ENCODE results near the gene HHAT. TPM values are rescaled to one million over a fixed set of nuclear protein-coding genes. Genes with fewer than 3 reads are reported as not detected.

HHAT gene
- polyA plus RNA-seq, 1 donor (not counting 4 experiments of a cell fraction or from before 2014, with no cell fraction given): 3.8 TPM

DNA sequence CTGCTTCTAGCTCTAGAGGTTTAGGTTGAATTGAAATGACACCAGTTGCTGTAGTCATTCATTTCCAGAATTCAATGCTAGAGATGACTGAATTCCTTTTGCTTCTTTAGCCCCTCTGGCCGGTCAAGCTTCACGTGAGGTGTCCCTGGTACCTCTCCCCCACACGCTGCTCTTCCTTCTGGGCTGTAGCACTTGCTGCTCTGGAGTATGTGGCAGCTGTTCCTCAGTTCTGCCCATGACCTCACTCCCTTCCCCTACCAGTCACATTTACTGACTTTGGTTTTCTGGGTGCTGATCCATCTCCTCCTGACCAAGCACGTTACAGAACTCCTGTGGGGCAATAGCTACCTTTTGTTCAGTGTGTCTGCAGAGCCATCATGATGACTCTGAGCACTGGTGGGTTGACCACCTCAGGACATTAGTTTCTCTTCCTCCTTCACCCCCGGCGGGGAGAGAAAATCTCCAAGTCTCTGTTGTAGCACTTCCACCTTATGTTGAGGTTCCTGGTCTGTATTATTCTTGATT is 128.1 kb downstream of the HHAT start:
- Histone ChIP-seq H3K27ac (ENCODE audit: control insufficient read depth, insufficient read depth, low read length) (no peak overlapping the region), H3K4me1 (ENCODE audit: control insufficient read depth, extremely low read depth, insufficient read depth, low read length) (no peaks in the 10 kb centered on the region), H3K27me3 (ENCODE audit: control insufficient read depth, extremely low read depth, insufficient read depth, low read length) (no peaks in the 10 kb centered on the region), H3K9me1 (ENCODE audit: control insufficient read depth, extremely low read depth, insufficient read depth, low read length) (no peaks in the 10 kb centered on the region), H3K36me3 (ENCODE audit: control insufficient read depth in 2 of 2, extremely low read depth in 1 of 2, insufficient read depth in 2 of 2, low read length in 2 of 2) (no peaks in the 10 kb centered on the region), H3K9ac (ENCODE audit: control insufficient read depth, extremely low read depth, insufficient read depth, low read length) (no peak overlapping the region), H3K9me3 (ENCODE audit: control insufficient read depth, low read depth, low read length) (no peaks in the 10 kb centered on the region), H2AFZ (ENCODE audit: control insufficient read depth, low read length) (no peak overlapping the region), H3K4me3 (ENCODE audit: control insufficient read depth in 2 of 3, extremely low read depth in 1 of 3, insufficient read depth in 2 of 3, low read depth in 1 of 3, low read length in 3 of 3) (no peak overlapping the region), H4K20me1 (ENCODE audit: control insufficient read depth, extremely low read depth, insufficient read depth, low read length) (no peaks in the 10 kb centered on the region), H3K79me2 (ENCODE audit: control insufficient read depth, insufficient read depth, low read length) (no peaks in the 10 kb centered on the region), H3K4me2 (ENCODE audit: control insufficient read depth, extremely low read depth, insufficient read depth, low read depth, low read length) (no peak overlapping the region)
- dilution Hi-C loops (cut with MboI; ENCODE audit: extremely low pct_ligation_motif_present, low sequenced_read_pairs): no loop called here
- DNase-seq (ENCODE audit: low read depth, low spot score): no peak
- FAIRE-seq: no peak
- TF ChIP-seq EZH2 (IDR thresholded peaks at IDR 0.05; ENCODE audit: low read length): no peak
- TF ChIP-seq, protein P1, sequence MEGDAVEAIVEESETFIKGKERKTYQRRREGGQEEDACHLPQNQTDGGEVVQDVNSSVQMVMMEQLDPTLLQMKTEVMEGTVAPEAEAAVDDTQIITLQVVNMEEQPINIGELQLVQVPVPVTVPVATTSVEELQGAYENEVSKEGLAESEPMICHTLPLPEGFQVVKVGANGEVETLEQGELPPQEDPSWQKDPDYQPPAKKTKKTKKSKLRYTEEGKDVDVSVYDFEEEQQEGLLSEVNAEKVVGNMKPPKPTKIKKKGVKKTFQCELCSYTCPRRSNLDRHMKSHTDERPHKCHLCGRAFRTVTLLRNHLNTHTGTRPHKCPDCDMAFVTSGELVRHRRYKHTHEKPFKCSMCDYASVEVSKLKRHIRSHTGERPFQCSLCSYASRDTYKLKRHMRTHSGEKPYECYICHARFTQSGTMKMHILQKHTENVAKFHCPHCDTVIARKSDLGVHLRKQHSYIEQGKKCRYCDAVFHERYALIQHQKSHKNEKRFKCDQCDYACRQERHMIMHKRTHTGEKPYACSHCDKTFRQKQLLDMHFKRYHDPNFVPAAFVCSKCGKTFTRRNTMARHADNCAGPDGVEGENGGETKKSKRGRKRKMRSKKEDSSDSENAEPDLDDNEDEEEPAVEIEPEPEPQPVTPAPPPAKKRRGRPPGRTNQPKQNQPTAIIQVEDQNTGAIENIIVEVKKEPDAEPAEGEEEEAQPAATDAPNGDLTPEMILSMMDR (optimal IDR thresholded peaks at IDR 0.05 in 1 of 3, IDR thresholded peaks at IDR 0.05 in 1 of 3, conservative IDR thresholded peaks at IDR 0.05 in 1 of 3; ENCODE audit: extremely low read depth in 1 of 3, insufficient read depth in 2 of 3, low read length in 3 of 3): no peak

DNA sequence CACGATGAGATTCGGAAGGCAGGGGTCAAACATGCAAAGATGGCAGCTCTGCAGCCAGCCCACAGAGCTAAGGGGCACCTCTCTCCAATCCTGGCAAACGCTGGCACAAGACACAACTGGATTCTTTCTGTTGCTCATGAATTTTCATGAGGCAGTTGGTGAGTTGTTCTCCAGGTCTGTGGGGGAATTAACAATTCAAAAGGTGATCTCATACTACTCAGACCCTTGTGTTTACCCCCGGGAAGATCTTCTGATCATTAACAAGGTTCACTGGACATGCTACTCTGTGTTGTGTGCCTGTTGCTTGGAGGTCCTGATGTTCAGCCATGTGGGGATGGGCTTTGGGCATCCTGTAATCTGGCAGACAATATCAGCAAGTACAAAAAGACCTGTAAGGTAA is 128.9 kb downstream of the HHAT start:
- H3K36me3 ChIP-seq (ENCODE audit: control insufficient read depth in 2 of 2, extremely low read depth in 1 of 2, insufficient read depth in 2 of 2, low read length in 2 of 2): no peaks in the 10 kb centered on the region

More for the DNA sequence above, 128.9 kb downstream of the HHAT start:
- no peaks in the 10 kb centered on the region for H3K9me1 ChIP-seq (ENCODE audit: control insufficient read depth, extremely low read depth, insufficient read depth, low read length)
- H3K79me2 ChIP-seq (ENCODE audit: control insufficient read depth, insufficient read depth, low read length): no peaks in the 10 kb centered on the region
- H3K4me2 ChIP-seq (ENCODE audit: control insufficient read depth, extremely low read depth, insufficient read depth, low read depth, low read length): no peak overlapping the region
- H3K9ac ChIP-seq (ENCODE audit: control insufficient read depth, extremely low read depth, insufficient read depth, low read length): no peak overlapping the region
- H2AFZ ChIP-seq (ENCODE audit: control insufficient read depth, low read length): no peak overlapping the region
- no peak overlapping the region for H3K4me3 ChIP-seq (ENCODE audit: control insufficient read depth in 2 of 3, extremely low read depth in 1 of 3, insufficient read depth in 2 of 3, low read depth in 1 of 3, low read length in 3 of 3)
- H3K27me3 ChIP-seq (ENCODE audit: control insufficient read depth, extremely low read depth, insufficient read depth, low read length): no peaks in the 10 kb centered on the region
- FAIRE-seq (no peak), DNase-seq (ENCODE audit: low read depth, low spot score) (no peak)
- no peaks in the 10 kb centered on the region for H4K20me1 ChIP-seq (ENCODE audit: control insufficient read depth, extremely low read depth, insufficient read depth, low read length)
- TF ChIP-seq EZH2 (IDR thresholded peaks at IDR 0.05; ENCODE audit: low read length): no peak
- TF ChIP-seq, protein P1 (optimal IDR thresholded peaks at IDR 0.05 in 1 of 3, IDR thresholded peaks at IDR 0.05 in 1 of 3, conservative IDR thresholded peaks at IDR 0.05 in 1 of 3; ENCODE audit: extremely low read depth in 1 of 3, insufficient read depth in 2 of 3, low read length in 3 of 3): no peak
- no peaks in the 10 kb centered on the region for H3K9me3 ChIP-seq (ENCODE audit: control insufficient read depth, low read depth, low read length)
- no peak overlapping the region for H3K27ac ChIP-seq (ENCODE audit: control insufficient read depth, insufficient read depth, low read length)
- dilution Hi-C loops (cut with MboI; ENCODE audit: extremely low pct_ligation_motif_present, low sequenced_read_pairs): no loop called here
- no peaks in the 10 kb centered on the region for H3K4me1 ChIP-seq (ENCODE audit: control insufficient read depth, extremely low read depth, insufficient read depth, low read length)
